ENCODE results near the gene DDX31.
"Not testable (repeated sequence)": the region's sequence is repeated elsewhere in the genome, so short reads cannot be mapped to it uniquely, and the experiment has no call there.

The DDX31 gene

GRCh38 chr9:132575005-132575609 is 94.7 kb downstream of the DDX31 start:
- peak; percentile 37 for DNase-seq

GRCh38 chr9:132572921-132573320 is 96.9 kb downstream of the DDX31 start:
- no peak for DNase-seq

- no peak for DNase-seq
Observed at GRCh38 chr9:132571806-132572600, 97.8 kb downstream of the DDX31 start.

- not testable (repeated sequence) for DNase-seq
Observed at GRCh38 chr9:132568787-132569186, 101.0 kb downstream of the DDX31 start.

GRCh38 chr9:132564526-132564925 is 105.3 kb downstream of the DDX31 start:
- no peak for DNase-seq

- no peak for DNase-seq
Observed at GRCh38 chr9:132562306-132562573, 107.5 kb downstream of the DDX31 start.

GRCh38 chr9:132560616-132561202 is 109.1 kb downstream of the DDX31 start:
- DNase-seq = no peak

- DNase-seq = no peak
Observed at GRCh38 chr9:132559711-132560110, 110.1 kb downstream of the DDX31 start.

GRCh38 chr9:132557159-132557558 is 112.6 kb downstream of the DDX31 start:
- DNase-seq = no peak

GRCh38 chr9:132556714-132557113 is 113.1 kb downstream of the DDX31 start:
- DNase-seq = no peak

GRCh38 chr9:132556235-132556634 is 113.5 kb downstream of the DDX31 start:
- no peak for DNase-seq

- DNase-seq = no peak
Observed at GRCh38 chr9:132555528-132555927, 114.3 kb downstream of the DDX31 start.

GRCh38 chr9:132554755-132555154 is 115.0 kb downstream of the DDX31 start:
- no peak for DNase-seq

GRCh38 chr9:132552041-132552440 is 117.7 kb downstream of the DDX31 start:
- DNase-seq = no peak

- DNase-seq = no peak
Observed at GRCh38 chr9:132551556-132551955, 118.2 kb downstream of the DDX31 start.

- no peak for DNase-seq
Observed at GRCh38 chr9:132548751-132549640, 120.8 kb downstream of the DDX31 start.

GRCh38 chr9:132547976-132548730 is 121.6 kb downstream of the DDX31 start:
- DNase-seq = no peak

GRCh38 chr9:132547436-132547835 is 122.3 kb downstream of the DDX31 start:
- no peak for DNase-seq

- DNase-seq = no peak
Observed at GRCh38 chr9:132547052-132547431, 122.7 kb downstream of the DDX31 start.

GRCh38 chr9:132546148-132547051 is 123.4 kb downstream of the DDX31 start:
- DNase-seq = no peak

- no peak for DNase-seq
Observed at GRCh38 chr9:132545578-132545977, 124.2 kb downstream of the DDX31 start.

GRCh38 chr9:132543960-132544359 is 125.8 kb downstream of the DDX31 start:
- no peak for DNase-seq
